HepG2 (cell line): Measurements from ENCODE around the gene TTLL11. TPM values are rescaled to one million over a fixed set of nuclear protein-coding genes. Genes with fewer than 3 reads are reported as not detected.
A peak's percentile ranks its signal among the peaks of the same experiment; 100 is the strongest.

Experiments used
- ATAC-seq: fragments of 200-7000 bp; cut with Tn5 transposase; 3 replicates; pipeline ENCODE4 v1.9.1; 2020; ENCODE audit warnings: mild to moderate bottlenecking, moderate library complexity
- BruUV-seq: library from RNA; stranded (reverse); fragments of 400-500 nt; replicated peaks from 2 replicates; lab custom pipeline; 2021; lab: Mats Ljungman, UMichigan
- CTCF ChIA-PET: fragments of 300-600 bp; formaldehyde crosslinking; extraction: SDS; loops from one replicate; lab custom pipeline; 2021; ENCODE audit warnings: low total read pairs, inconsistent platforms, low intra/inter-chr PET ratio; lab: Yijun Ruan, JAX
- POLR2A ChIA-PET: fragments of 350-600 bp; sonication (Branson Sonifier 250); formaldehyde crosslinking; loops from one replicate; lab custom pipeline; 2020; ENCODE audit warnings: antibody characterized with exemption, inconsistent platforms; lab: Yijun Ruan, JAX
- DNase-seq: peaks from one replicate; pipeline ENCODE4 v3.0.0-alpha.2; 2015; ENCODE audit warnings: low spot score
- FAIRE-seq: peaks from 3 replicates; lab custom pipeline; 2011; peaks lifted over from hg19 to GRCh38; lab: Jason Lieb, UNC
- H2AFZ ChIP-seq: one replicate; pipeline ENCODE4 v1.6.1; 2011; ENCODE audit warnings: low read length, inconsistent platforms
- H3K27ac ChIP-seq: fragments of 300-600 bp; 3 replicates; pipeline ENCODE4 v1.8.0; 2011; ENCODE audit warnings: mixed run types, mild to moderate bottlenecking, mixed read lengths, low read length, inconsistent platforms; ENCODE audit not compliant: insufficient read depth; ENCODE audit errors: extremely low read length
- H3K27me3 ChIP-seq, 2 experiments: fragments of 200-600 bp in 1 of 2; 2 replicates in 1 of 2; 3 replicates in 1 of 2; pipeline versions ENCODE4 v1.6.0 to v1.8.0; 2011; ENCODE audit warnings: low read length in 2 of 2, mild to moderate bottlenecking in 2 of 2, moderate library complexity in 2 of 2, inconsistent platforms in 1 of 2; ENCODE audit not compliant: insufficient read depth in 2 of 2, control insufficient read depth in 1 of 2
- H3K36me3 ChIP-seq, 2 experiments: fragments of 200-600 bp in 1 of 2; replicated peaks in 1 of 2; 2 replicates in 1 of 2; 3 replicates in 1 of 2; pipeline versions ENCODE4 v1.5.1 to v1.8.0; 2011; ENCODE audit warnings: low read length in 2 of 2, inconsistent platforms in 1 of 2; ENCODE audit not compliant: insufficient read depth in 2 of 2, control insufficient read depth in 1 of 2
- H3K4me1 ChIP-seq: 2 replicates; pipeline ENCODE4 v1.5.1; 2012; ENCODE audit warnings: low read length, inconsistent platforms; ENCODE audit not compliant: insufficient read depth
- H3K4me2 ChIP-seq: 2 replicates; pipeline ENCODE4 v1.6.0; 2011; ENCODE audit warnings: low read depth, low read length, inconsistent platforms
- H3K4me3 ChIP-seq, 3 experiments: fragments of 200-600 bp in 1 of 3; sonication (generic), shearing (Covaris generic) in 1 of 3; replicated peaks in 1 of 3; 2 replicates each; pipeline ENCODE4 v1.5.1; 2011 to 2016; ENCODE audit warnings: low read length in 3 of 3, inconsistent platforms in 2 of 3, low read depth in 2 of 3, mild to moderate bottlenecking in 2 of 3, control low read depth in 1 of 3, mixed read lengths in 1 of 3; ENCODE audit not compliant: insufficient read depth in 1 of 3
- H3K79me2 ChIP-seq: one replicate; pipeline ENCODE4 v1.6.1; 2011; ENCODE audit warnings: low read length, inconsistent platforms; ENCODE audit not compliant: insufficient read depth
- H3K9ac ChIP-seq: 2 replicates; pipeline ENCODE4 v1.6.0; 2011; ENCODE audit warnings: mild to moderate bottlenecking, low read depth, low read length, inconsistent platforms; ENCODE audit not compliant: insufficient read depth
- H3K9me3 ChIP-seq: 2 replicates; pipeline ENCODE4 v1.5.1; 2012; ENCODE audit warnings: mild to moderate bottlenecking, low read length
- H4K20me1 ChIP-seq: 2 replicates; pipeline ENCODE4 v1.6.0; 2011; ENCODE audit warnings: inconsistent platforms, mild to moderate bottlenecking, low read length, moderate library complexity; ENCODE audit not compliant: insufficient read depth
- CBX2 ChIP-seq, 2 experiments: fragments of 200-600 bp in 1 of 2; sonication (generic); formaldehyde crosslinking in 1 of 2; IDR thresholded peaks; 2 replicates each; pipeline versions ENCODE4 v1.7.0 to v1.8.1; 2018 to 2022; ENCODE audit warnings: low read depth in 2 of 2, low read length in 1 of 2, mild to moderate bottlenecking in 1 of 2, missing genetic modification reagents in 1 of 2
- CTCF ChIP-seq: sonication (generic); formaldehyde crosslinking; IDR thresholded peaks from 2 replicates; pipeline ENCODE4 v1.5.0; 2020; ENCODE audit warnings: mild to moderate bottlenecking, missing genetic modification reagents, moderate library complexity
- ELF4 ChIP-seq: sonication (generic); formaldehyde crosslinking; IDR thresholded peaks from 2 replicates; pipeline ENCODE4 v1.5.0; 2020; ENCODE audit warnings: missing genetic modification reagents, mild to moderate bottlenecking, moderate library complexity, borderline replicate concordance
- KLF13 ChIP-seq: sonication (generic); formaldehyde crosslinking; IDR thresholded peaks from 2 replicates; pipeline ENCODE4 v1.4.0; 2020; ENCODE audit warnings: mild to moderate bottlenecking, missing genetic modification reagents
- MXD3 ChIP-seq: IDR thresholded peaks from 2 replicates; pipeline ENCODE4 v1.6.1; 2016; ENCODE audit warnings: mild to moderate bottlenecking, missing biosample characterization, missing genetic modification reagents
- NFIB ChIP-seq: sonication (generic); formaldehyde crosslinking; IDR thresholded peaks from 2 replicates; pipeline ENCODE4 v1.9.0; 2021; ENCODE audit warnings: missing genetic modification reagents, mild to moderate bottlenecking, borderline replicate concordance
- NRL ChIP-seq: sonication (generic); formaldehyde crosslinking; IDR thresholded peaks from 2 replicates; pipeline ENCODE4 v1.5.0; 2020; ENCODE audit warnings: missing genetic modification reagents, mild to moderate bottlenecking, moderate library complexity, borderline replicate concordance
- SAP130 ChIP-seq: IDR thresholded peaks from 2 replicates; pipeline ENCODE4 v1.6.1; 2016; ENCODE audit warnings: low read depth
- SOX5 ChIP-seq: IDR thresholded peaks from 2 replicates; pipeline ENCODE4 v1.6.1; 2016; ENCODE audit warnings: borderline replicate concordance
- SOX6 ChIP-seq, 2 experiments: fragments of 450-650 bp in 1 of 2; sonication (generic) in 1 of 2; formaldehyde crosslinking in 1 of 2; IDR thresholded peaks; 2 replicates each; pipeline versions ENCODE4 v1.4.0 to v1.6.1; 2017 to 2020; ENCODE audit warnings: antibody characterized with exemption in 1 of 2, mild to moderate bottlenecking in 1 of 2, missing genetic modification reagents in 1 of 2
- SSRP1 ChIP-seq: IDR thresholded peaks from 2 replicates; pipeline ENCODE4 v1.6.1; 2016; ENCODE audit warnings: control low read depth
- TOE1 ChIP-seq: sonication (generic); formaldehyde crosslinking; IDR thresholded peaks from 2 replicates; pipeline ENCODE4 v1.4.0; 2020; ENCODE audit warnings: mild to moderate bottlenecking, missing genetic modification reagents
- ZNF343 ChIP-seq: sonication (generic); formaldehyde crosslinking; IDR thresholded peaks from 2 replicates; pipeline ENCODE4 v1.4.0; 2020; ENCODE audit warnings: mild to moderate bottlenecking, missing genetic modification reagents
- ZNF451 ChIP-seq: sonication (generic); formaldehyde crosslinking; IDR thresholded peaks from 2 replicates; pipeline ENCODE4 v1.5.0; 2020; ENCODE audit warnings: mild to moderate bottlenecking, missing genetic modification reagents
- ZNF740 ChIP-seq: sonication (generic); formaldehyde crosslinking; IDR thresholded peaks from 2 replicates; pipeline ENCODE4 v1.4.0; 2020; ENCODE audit warnings: missing genetic modification reagents
- WGBS: methylation state at CpG from one replicate; pipeline ENCODE4 v1.1.6; 2017; ENCODE audit warnings: low lambda C conversion rate; 5-methylcytosine and 5-hydroxymethylcytosine counted together
- in situ Hi-C: cut with HindIII; loops from 2 replicates; pipeline ENCODE4 v1.10.0; 2017; ENCODE audit warnings: low pct_unique_long_range_greater_than_20kb; ENCODE audit not compliant: extremely low pct_ligation_motif_present
- intact Hi-C: fragments of 100-400 bp; cut with micrococcal nuclease; formaldehyde crosslinking; loops from one replicate; pipeline ENCODE4 v1.10.0; 2022; ENCODE audit not compliant: unreplicated experiment
- polyA plus RNA-seq, 8 experiments: library from polyadenylated mRNA; depleted of rRNA in 3 of 8; stranded (reverse) in 7 of 8; unstranded in 1 of 8; fragments of >200 nt; fragmentation: Illumina TruSeq in 4 of 8; extraction: Trizol in 4 of 8; gene quantifications; 2 replicates each; pipeline versions ENCODE4 v1.2.1 to v1.2.3, GENCODE V29; 2011 to 2016; ENCODE audit warnings: low read depth in 4 of 8, missing spikeins in 1 of 8, mixed read lengths in 1 of 8; ENCODE audit not compliant: insufficient read depth in 1 of 8
- total RNA-seq, 5 experiments: library from RNA; depleted of rRNA; stranded (reverse); fragments of >200 nt; fragmentation: Illumina TruSeq; extraction: Trizol; gene quantifications; 2 replicates each; pipeline ENCODE4 v1.2.3, GENCODE V29; 2016; ENCODE audit warnings: low read depth in 1 of 5
- TF ChIP-seq, protein P1 (sequence below): sonication (generic); formaldehyde crosslinking; IDR thresholded peaks from 2 replicates; pipeline ENCODE4 v1.4.0; 2020; ENCODE audit warnings: missing genetic modification reagents

The TTLL11 gene
- total and polyA plus RNA-seq, 2 of the 13 experiments (the other 11 are each of a cell fraction or from before 2014, with no cell fraction given), result 4.5 to 5.2 TPM

- TF ChIP-seq MXD3, result no peak
- TF ChIP-seq TOE1, result no peak
- TF ChIP-seq SOX6 (IDR thresholded peaks at IDR 0.05), result no peak
- no peak for TF ChIP-seq SOX6 (CRISPR knock-in tag; IDR thresholded peaks at IDR 0.05)
- TF ChIP-seq CBX2 (IDR thresholded peaks at IDR 0.05; ENCODE audit: low read depth, low read length), result no peak
- TF ChIP-seq CBX2 (CRISPR knock-in tag; IDR thresholded peaks at IDR 0.05; ENCODE audit: low read depth), result no peak
- no peak for TF ChIP-seq KLF13 (CRISPR knock-in tag)
- TF ChIP-seq CTCF (CRISPR knock-in tag), result peak; percentile 78
- TF ChIP-seq ELF4, result no peak
- no peak for TF ChIP-seq ZNF343
- no peak for TF ChIP-seq SSRP1
Measured at GRCh38 chr9:121929893-121930875, 162.9 kb downstream of the TTLL11 start (continued).

GRCh38 chr9:121927636-121928035, 165.5 kb downstream of the TTLL11 start:
- Histone ChIP-seq H3K4me2 (no peak overlapping the region), H3K9ac (no peak overlapping the region), H4K20me1 (no peaks in the 10 kb centered on the region), H3K27ac (no peak overlapping the region), H3K4me1 (no peaks in the 10 kb centered on the region), H3K4me3 (no peak overlapping the region), H3K36me3 (no peaks in the 10 kb centered on the region), H3K79me2 (no peaks in the 10 kb centered on the region), H2AFZ (no peak overlapping the region), H3K27me3 (peaks cover 2 to 15% of the 10 kb centered on the region in 2 experiments; a peak in 3 of 5 replicates), H3K9me3 (no peaks in the 10 kb centered on the region)
- FAIRE-seq (no peak), DNase-seq (no peak), ATAC-seq (no peak)
- no TSS peak for BruUV-seq
- intact Hi-C loops, result no loop called here
- in situ Hi-C loops, result no loop called here
- ChIA-PET CTCF (no interaction called here), POLR2A (no interaction called here)
- WGBS, result 45% methylated on average over 1 of the region's 1 CpG
- TF ChIP-seq SAP130 (CRISPR knock-in tag) (no peak), NRL (CRISPR knock-in tag) (no peak), ZNF451 (CRISPR knock-in tag) (no peak), NFIB (no peak), SOX5 (CRISPR knock-in tag) (no peak), ZNF740 (no peak)
- TF ChIP-seq, protein P1, sequence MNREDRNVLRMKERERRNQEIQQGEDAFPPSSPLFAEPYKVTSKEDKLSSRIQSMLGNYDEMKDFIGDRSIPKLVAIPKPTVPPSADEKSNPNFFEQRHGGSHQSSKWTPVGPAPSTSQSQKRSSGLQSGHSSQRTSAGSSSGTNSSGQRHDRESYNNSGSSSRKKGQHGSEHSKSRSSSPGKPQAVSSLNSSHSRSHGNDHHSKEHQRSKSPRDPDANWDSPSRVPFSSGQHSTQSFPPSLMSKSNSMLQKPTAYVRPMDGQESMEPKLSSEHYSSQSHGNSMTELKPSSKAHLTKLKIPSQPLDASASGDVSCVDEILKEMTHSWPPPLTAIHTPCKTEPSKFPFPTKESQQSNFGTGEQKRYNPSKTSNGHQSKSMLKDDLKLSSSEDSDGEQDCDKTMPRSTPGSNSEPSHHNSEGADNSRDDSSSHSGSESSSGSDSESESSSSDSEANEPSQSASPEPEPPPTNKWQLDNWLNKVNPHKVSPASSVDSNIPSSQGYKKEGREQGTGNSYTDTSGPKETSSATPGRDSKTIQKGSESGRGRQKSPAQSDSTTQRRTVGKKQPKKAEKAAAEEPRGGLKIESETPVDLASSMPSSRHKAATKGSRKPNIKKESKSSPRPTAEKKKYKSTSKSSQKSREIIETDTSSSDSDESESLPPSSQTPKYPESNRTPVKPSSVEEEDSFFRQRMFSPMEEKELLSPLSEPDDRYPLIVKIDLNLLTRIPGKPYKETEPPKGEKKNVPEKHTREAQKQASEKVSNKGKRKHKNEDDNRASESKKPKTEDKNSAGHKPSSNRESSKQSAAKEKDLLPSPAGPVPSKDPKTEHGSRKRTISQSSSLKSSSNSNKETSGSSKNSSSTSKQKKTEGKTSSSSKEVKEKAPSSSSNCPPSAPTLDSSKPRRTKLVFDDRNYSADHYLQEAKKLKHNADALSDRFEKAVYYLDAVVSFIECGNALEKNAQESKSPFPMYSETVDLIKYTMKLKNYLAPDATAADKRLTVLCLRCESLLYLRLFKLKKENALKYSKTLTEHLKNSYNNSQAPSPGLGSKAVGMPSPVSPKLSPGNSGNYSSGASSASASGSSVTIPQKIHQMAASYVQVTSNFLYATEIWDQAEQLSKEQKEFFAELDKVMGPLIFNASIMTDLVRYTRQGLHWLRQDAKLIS, result no peak
